Measurements from ENCODE around the gene MLF2. TPM values are rescaled to one million over a fixed set of nuclear protein-coding genes. Genes with fewer than 3 reads are reported as not detected.
A peak's percentile ranks its signal among the peaks of the same experiment; 100 is the strongest.

Gene MLF2
- total RNA-seq, 2 experiments from 2014 or later: 102 to 113 TPM

GRCh38 chr12:6784296-6784695 is 31.4 kb upstream of the MLF2 start:
- Mint-ChIP-seq H3K27me3 (peaks cover 1% of the 10 kb centered on the region), H3K9me3 (ENCODE audit: low read depth) (no peaks in the 10 kb centered on the region), H3K4me1 (peaks cover 23% of the 10 kb centered on the region), H3K4me3 (no peak overlapping the region), H3K27ac (no peak overlapping the region), H3K36me3 (no peaks in the 10 kb centered on the region)
- DNase-seq (no peak), ATAC-seq (no peak)
- CTCF ChIA-PET: interaction anchor here (1.0 to 12.3 kb wide), 6 partner anchors 17 to 52 kb away, joined by 3 to 117 read pairs (median 28); partner anchors contain the start of genes MLF2, P3H3 and PTMS

- no peaks in the 10 kb centered on the region for H3K9me3 Mint-ChIP-seq (ENCODE audit: low read depth)
- no peak overlapping the region for H3K27ac Mint-ChIP-seq
- no peak overlapping the region for H3K4me3 Mint-ChIP-seq
- H3K36me3 Mint-ChIP-seq: no peaks in the 10 kb centered on the region
- peaks cover 25% of the 10 kb centered on the region for H3K4me1 Mint-ChIP-seq
- no peaks in the 10 kb centered on the region for H3K27me3 Mint-ChIP-seq
- no peak for DNase-seq
- ATAC-seq: no peak
- CTCF ChIA-PET: interaction anchor here (1.1 to 12.3 kb wide), 5 partner anchors 16 to 53 kb away, joined by 3 to 117 read pairs (median 54); partner anchors contain the start of genes MLF2, P3H3 and PTMS
Observed at GRCh38 chr12:6783828-6784227, 30.9 kb upstream of the MLF2 start.

DNA sequence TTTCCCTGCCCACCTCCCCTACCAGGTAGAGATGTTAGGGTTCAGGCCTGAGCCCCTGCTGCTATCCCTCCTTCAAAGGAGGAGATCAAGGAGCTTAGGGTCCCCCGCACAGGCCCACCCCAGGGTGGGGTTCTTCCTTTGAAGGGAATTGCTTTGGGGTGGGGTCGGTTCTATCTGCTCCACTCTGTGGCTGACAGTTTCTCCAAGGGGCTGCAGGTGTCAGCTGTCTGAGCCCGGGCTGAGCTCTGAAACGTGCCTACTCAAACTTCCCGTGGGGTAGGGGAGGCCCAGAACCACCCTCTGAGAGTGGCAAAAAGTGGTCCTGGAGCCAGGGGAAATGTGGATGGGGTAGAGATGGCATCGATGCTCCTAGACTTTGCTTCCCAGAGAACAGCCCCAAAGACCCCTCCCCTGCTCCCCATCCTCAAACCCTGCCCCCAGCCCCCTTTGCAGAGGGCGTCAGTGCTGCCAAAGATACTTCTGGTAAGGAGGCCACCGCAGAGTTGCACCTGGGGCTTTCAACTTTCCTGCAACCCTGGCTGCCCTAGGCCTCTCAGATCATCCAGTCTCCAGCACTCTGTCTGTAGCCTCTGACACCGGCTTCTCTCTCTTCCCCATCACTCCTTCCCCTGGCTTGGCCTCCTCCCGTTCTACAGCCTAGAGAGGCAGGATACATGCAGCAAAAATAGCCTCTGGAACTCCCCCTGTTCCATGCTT is 30.1 kb upstream of the MLF2 start:
- Mint-ChIP-seq H3K4me3 (no peak overlapping the region), H3K27me3 (no peaks in the 10 kb centered on the region), H3K9me3 (ENCODE audit: low read depth) (no peaks in the 10 kb centered on the region), H3K36me3 (peaks cover 6% of the 10 kb centered on the region), H3K4me1 (peaks cover 33% of the 10 kb centered on the region), H3K27ac (no peak overlapping the region)
- ATAC-seq (no peak), DNase-seq (no peak)
- CTCF ChIA-PET: interaction anchor here (6.1 to 12.3 kb wide), 3 partner anchors 15 to 43 kb away, joined by 54 to 117 read pairs (median 108); partner anchors contain the start of genes MLF2, P3H3 and PTMS

GRCh38 chr12:6782119-6782518 is 29.2 kb upstream of the MLF2 start:
- H3K27me3 Mint-ChIP-seq: no peaks in the 10 kb centered on the region
- ATAC-seq: no peak
- no peak overlapping the region for H3K27ac Mint-ChIP-seq
- no peaks in the 10 kb centered on the region for H3K9me3 Mint-ChIP-seq (ENCODE audit: low read depth)
- DNase-seq: no peak
- CTCF ChIA-PET: interaction anchor here (6.1 to 12.3 kb wide), 3 partner anchors 14 to 44 kb away, joined by 54 to 117 read pairs (median 108); partner anchors contain the start of genes MLF2, P3H3 and PTMS
- H3K4me1 Mint-ChIP-seq: peaks cover 42% of the 10 kb centered on the region
- peaks cover 14% of the 10 kb centered on the region for H3K36me3 Mint-ChIP-seq
- no peak overlapping the region for H3K4me3 Mint-ChIP-seq

- H3K9me3 Mint-ChIP-seq (ENCODE audit: low read depth): no peaks in the 10 kb centered on the region
- peak overlapping the region; percentile 64 for H3K27ac Mint-ChIP-seq
- CTCF ChIA-PET: interaction anchor here (0.9 to 12.3 kb wide), 12 partner anchors 12 to 243 kb away, joined by 3 to 117 read pairs (median 6); partner anchors contain the start of genes COPS7A, MLF2, P3H3 and PTMS
- peaks cover 30% of the 10 kb centered on the region for H3K36me3 Mint-ChIP-seq
- H3K4me1 Mint-ChIP-seq: peaks cover 53% of the 10 kb centered on the region
- no peaks in the 10 kb centered on the region for H3K27me3 Mint-ChIP-seq
- ATAC-seq (no peak), DNase-seq (no peak)
- no peak overlapping the region for H3K4me3 Mint-ChIP-seq
Observed at GRCh38 chr12:6780573-6780972, 27.6 kb upstream of the MLF2 start.

- peaks cover 37% of the 10 kb centered on the region for H3K36me3 Mint-ChIP-seq
- DNase-seq: no peak
- H3K4me1 Mint-ChIP-seq: peaks cover 57% of the 10 kb centered on the region
- no peaks in the 10 kb centered on the region for H3K9me3 Mint-ChIP-seq (ENCODE audit: low read depth)
- ATAC-seq: no peak
- CTCF ChIA-PET: interaction anchor here (0.6 to 12.3 kb wide), 13 partner anchors 12 to 242 kb away, joined by 3 to 117 read pairs (median 6); partner anchors contain the start of genes COPS7A, MLF2, P3H3 and PTMS
- H3K27me3 Mint-ChIP-seq: no peaks in the 10 kb centered on the region
- peak overlapping the region; percentile 80 for H3K27ac Mint-ChIP-seq
- H3K4me3 Mint-ChIP-seq: no peak overlapping the region
Observed at GRCh38 chr12:6779708-6780432, 26.9 kb upstream of the MLF2 start.

- Mint-ChIP-seq H3K4me1 (peaks cover 60% of the 10 kb centered on the region), H3K27me3 (no peaks in the 10 kb centered on the region), H3K9me3 (ENCODE audit: low read depth) (no peaks in the 10 kb centered on the region), H3K27ac (peak overlapping the region; percentile 80), H3K36me3 (peaks cover 46% of the 10 kb centered on the region), H3K4me3 (peak overlapping the region; percentile 52)
- peak; percentile 70 for ATAC-seq
- DNase-seq: peak; percentile 94
- CTCF ChIA-PET: interaction anchor here (0.6 to 12.3 kb wide), 18 partner anchors 8 to 160 kb away, joined by 3 to 117 read pairs (median 4); partner anchors contain the start of genes COPS7A, MLF2, P3H3 and PTMS
Observed at GRCh38 chr12:6778574-6779550, 25.9 kb upstream of the MLF2 start.

DNA sequence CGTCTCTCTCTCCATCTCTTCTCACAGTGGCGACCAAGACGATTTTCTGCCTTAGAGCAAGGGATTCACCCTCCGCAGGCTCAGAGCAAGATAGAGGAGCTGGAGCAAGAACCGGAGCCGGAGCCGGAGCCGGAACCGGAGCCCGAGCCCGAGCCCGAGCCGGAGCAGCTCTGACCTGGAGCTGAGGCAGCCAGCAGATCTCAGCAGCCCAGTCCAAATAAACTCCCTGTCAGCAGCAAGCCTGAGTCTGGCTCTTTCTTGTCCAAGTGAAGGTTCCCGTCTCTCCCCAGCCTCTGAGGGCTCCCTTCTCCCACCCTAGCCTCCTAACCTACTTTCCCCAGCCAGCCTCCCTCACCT is 25.3 kb upstream of the MLF2 start:
- H3K27me3 Mint-ChIP-seq: no peaks in the 10 kb centered on the region
- CTCF ChIA-PET: interaction anchor here (0.6 to 12.3 kb wide), 16 partner anchors 9 to 159 kb away, joined by 3 to 117 read pairs (median 4); partner anchors contain the start of genes COPS7A, MLF2, P3H3 and PTMS
- H3K27ac Mint-ChIP-seq: peak overlapping the region; percentile 80
- peaks cover 48% of the 10 kb centered on the region for H3K36me3 Mint-ChIP-seq
- DNase-seq (no peak), ATAC-seq (no peak)
- peak overlapping the region; percentile 52 for H3K4me3 Mint-ChIP-seq
- peaks cover 60% of the 10 kb centered on the region for H3K4me1 Mint-ChIP-seq
- no peaks in the 10 kb centered on the region for H3K9me3 Mint-ChIP-seq (ENCODE audit: low read depth)

- Mint-ChIP-seq H3K36me3 (peaks cover 49% of the 10 kb centered on the region), H3K4me3 (no peak overlapping the region), H3K27ac (peak overlapping the region; percentile 27), H3K9me3 (ENCODE audit: low read depth) (no peaks in the 10 kb centered on the region), H3K4me1 (peaks cover 60% of the 10 kb centered on the region), H3K27me3 (no peaks in the 10 kb centered on the region)
- CTCF ChIA-PET: interaction anchor here (1.1 to 12.3 kb wide), 5 partner anchors 10 to 48 kb away, joined by 4 to 117 read pairs (median 10); partner anchors contain the start of genes MLF2 and PTMS
- no peak for DNase-seq
- ATAC-seq: no peak
Observed at GRCh38 chr12:6777386-6777785, 24.4 kb upstream of the MLF2 start.

DNA sequence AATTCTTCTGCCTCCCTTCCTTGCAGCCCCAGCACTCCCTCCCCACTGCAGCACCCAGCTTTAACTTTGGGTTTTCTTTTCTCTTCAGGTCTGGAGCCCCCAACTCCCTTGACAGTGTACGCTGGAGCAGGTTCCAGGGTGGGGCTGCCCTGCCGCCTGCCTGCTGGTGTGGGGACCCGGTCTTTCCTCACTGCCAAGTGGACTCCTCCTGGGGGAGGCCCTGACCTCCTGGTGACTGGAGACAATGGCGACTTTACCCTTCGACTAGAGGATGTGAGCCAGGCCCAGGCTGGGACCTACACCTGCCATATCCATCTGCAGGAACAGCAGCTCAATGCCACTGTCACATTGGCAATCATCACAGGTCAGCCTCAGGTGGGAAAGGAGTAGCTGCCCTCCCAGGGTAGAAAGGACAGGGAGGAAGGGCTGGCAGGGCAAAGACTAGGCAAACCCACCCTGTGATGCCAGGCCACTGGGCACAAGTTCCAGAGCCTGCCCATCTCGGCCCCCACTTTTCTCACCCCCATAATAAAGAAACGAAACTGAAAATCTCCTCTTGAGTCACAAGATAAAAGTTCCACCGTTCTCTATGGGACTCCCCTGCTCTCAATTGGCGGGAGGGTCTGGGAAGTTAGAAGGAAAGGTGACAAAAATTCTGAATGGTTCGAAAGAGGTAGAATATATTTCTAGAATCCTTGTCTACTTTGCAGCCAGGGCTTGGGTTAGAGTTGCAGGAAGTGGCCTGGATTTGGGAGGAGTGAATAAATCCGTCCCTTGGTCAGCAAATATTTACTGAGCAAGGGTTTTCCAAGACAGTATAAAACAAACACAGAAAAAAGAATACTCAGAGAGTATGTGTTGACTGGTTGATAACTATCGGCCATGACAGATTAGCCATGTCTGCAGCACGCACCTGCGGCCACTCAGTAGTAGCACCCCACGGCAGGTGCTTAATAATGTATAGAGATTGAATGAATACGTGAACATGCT is 22.5 kb upstream of the MLF2 start:
- Mint-ChIP-seq H3K9me3 (ENCODE audit: low read depth) (no peaks in the 10 kb centered on the region), H3K36me3 (peaks cover 52% of the 10 kb centered on the region), H3K4me3 (peak overlapping the region; percentile 90), H3K27ac (peak overlapping the region; percentile 95), H3K27me3 (no peaks in the 10 kb centered on the region), H3K4me1 (peaks cover 70% of the 10 kb centered on the region)
- CTCF ChIA-PET: interaction anchor here (0.8 to 12.3 kb wide), 11 partner anchors 8 to 130 kb away, joined by 3 to 117 read pairs (median 10); partner anchors contain the start of genes CDCA3, COPS7A, LRRC23 and MLF2
- ATAC-seq (peak; percentile 2), DNase-seq (peak; percentile 55)

- DNase-seq (peak; percentile 92), ATAC-seq (peak; percentile 63)
- Mint-ChIP-seq H3K27ac (peak overlapping the region; percentile 95), H3K36me3 (peaks cover 53% of the 10 kb centered on the region), H3K4me3 (peak overlapping the region; percentile 90), H3K27me3 (no peaks in the 10 kb centered on the region), H3K4me1 (peaks cover 64% of the 10 kb centered on the region), H3K9me3 (ENCODE audit: low read depth) (no peaks in the 10 kb centered on the region)
- CTCF ChIA-PET: interaction anchor here (0.8 to 12.3 kb wide), 10 partner anchors 7 to 130 kb away, joined by 3 to 108 read pairs (median 8); partner anchors contain the start of genes CDCA3, COPS7A, LRRC23 and MLF2
Observed at GRCh38 chr12:6774499-6775062, 21.6 kb upstream of the MLF2 start.

Data from activated CD8-positive, alpha-beta memory T cell treated with anti-CD3 and anti-CD28 coated beads, Interleukin-2, amount 10 ng/mL, durations not matched to agents 7 days and 5 days (primary cell).